ENCODE results near the gene OPN1SW.

GRCh38 chr7:128770233-128770632 lies 5.4 kb downstream of the OPN1SW start:
- TF ChIP-seq CTCF (IDR thresholded peaks at IDR 0.05), result no peak
- no peak for TF ChIP-seq POLR2A (IDR thresholded peaks at IDR 0.05)
